Activated CD8-positive, alpha-beta memory T cell treated with anti-CD3 and anti-CD28 coated beads, Interleukin-2, amount 50 U/mL, for 24 hours (primary cell): ENCODE measurements around the gene PRKAB2.
"Not testable (repeated sequence)": the region's sequence is repeated elsewhere in the genome, so short reads cannot be mapped to it uniquely, and the experiment has no call there.

ENCODE experiments used
- DNase-seq: peaks from one replicate; pipeline ENCODE4 v3.0.0-alpha.2; 2020; ENCODE audit errors: extremely low read depth

The PRKAB2 gene

GRCh38 chr1:147171399-147172167 lies 687 bp downstream of the PRKAB2 start:
- no peak for DNase-seq

GRCh38 chr1:147169840-147170674 lies 2.2 kb downstream of the PRKAB2 start:
- DNase-seq: no peak

- DNase-seq: no peak
Measured at GRCh38 chr1:147169171-147169570, 3.1 kb downstream of the PRKAB2 start.

GRCh38 chr1:147168626-147169058 lies 3.6 kb downstream of the PRKAB2 start:
- DNase-seq: no peak

GRCh38 chr1:147167365-147167764 lies 4.9 kb downstream of the PRKAB2 start:
- no peak for DNase-seq

GRCh38 chr1:147163019-147163418 lies 9.3 kb downstream of the PRKAB2 start:
- DNase-seq: no peak

GRCh38 chr1:147162093-147162492 lies 10.2 kb downstream of the PRKAB2 start:
- no peak for DNase-seq

GRCh38 chr1:147157116-147157515 lies 15.2 kb downstream of the PRKAB2 start:
- DNase-seq: not testable (repeated sequence)

- no peak for DNase-seq
Measured at GRCh38 chr1:147156642-147157041, 15.6 kb downstream of the PRKAB2 start.

GRCh38 chr1:147152772-147153171 lies 19.5 kb downstream of the PRKAB2 start:
- DNase-seq: no peak

GRCh38 chr1:147151244-147151643 lies 21.0 kb downstream of the PRKAB2 start:
- DNase-seq: no peak

GRCh38 chr1:147142886-147143285 lies 29.4 kb downstream of the PRKAB2 start:
- DNase-seq: no peak

- DNase-seq: not testable (repeated sequence)
Measured at GRCh38 chr1:147130721-147131120, 41.5 kb downstream of the PRKAB2 start.

GRCh38 chr1:147129116-147129873 lies 43.0 kb downstream of the PRKAB2 start:
- no peak for DNase-seq

- DNase-seq: no peak
Measured at GRCh38 chr1:147124266-147124665, 48.0 kb downstream of the PRKAB2 start.

GRCh38 chr1:147117109-147117508 lies 55.2 kb downstream of the PRKAB2 start:
- DNase-seq: no peak

- no peak for DNase-seq
Measured at GRCh38 chr1:147115496-147115895, 56.8 kb downstream of the PRKAB2 start.

- not testable (repeated sequence) for DNase-seq
Measured at GRCh38 chr1:147115079-147115478, 57.2 kb downstream of the PRKAB2 start.

- DNase-seq: not testable (repeated sequence)
Measured at GRCh38 chr1:147114353-147114752, 57.9 kb downstream of the PRKAB2 start.

GRCh38 chr1:147111381-147112130 lies 60.7 kb downstream of the PRKAB2 start:
- DNase-seq: no peak

- DNase-seq: no peak
Measured at GRCh38 chr1:147110872-147111271, 61.4 kb downstream of the PRKAB2 start.
